Loucy (cell line): ENCODE measurements around the gene TEX36.

Experiments
- H2AFZ ChIP-seq: fragments of 200-600 bp; sonication (generic); 2 replicates; pipeline ENCODE4 v1.6.0; 2016; ENCODE audit warnings: antibody characterized with exemption, mild to moderate bottlenecking, low read length, moderate library complexity
- H3F3A ChIP-seq: fragments of 200-600 bp; 2 replicates; pipeline ENCODE4 v1.6.0; 2016; ENCODE audit warnings: antibody characterized with exemption, low read depth, mild to moderate bottlenecking
- H3K27me3 ChIP-seq: fragments of 200-600 bp; sonication (generic); 2 replicates; pipeline ENCODE4 v1.6.1; 2014; ENCODE audit warnings: low read length, mild to moderate bottlenecking; ENCODE audit not compliant: insufficient read depth, poor library complexity, severe bottlenecking
- H3K36me3 ChIP-seq: fragments of 200-600 bp; sonication (generic); 2 replicates; pipeline ENCODE4 v1.6.1; 2016; ENCODE audit warnings: low read length; ENCODE audit not compliant: insufficient read depth
- H3K4me1 ChIP-seq: fragments of 200-600 bp; sonication (generic); 2 replicates; pipeline ENCODE4 v1.5.1; 2014; ENCODE audit warnings: low read length, mild to moderate bottlenecking; ENCODE audit not compliant: insufficient read depth, poor library complexity, severe bottlenecking
- H3K4me2 ChIP-seq: fragments of 200-600 bp; sonication (generic); 2 replicates; pipeline ENCODE4 v1.6.0; 2014; ENCODE audit warnings: antibody characterized with exemption, low read length, low read depth, mild to moderate bottlenecking; ENCODE audit not compliant: poor library complexity, severe bottlenecking
- H3K4me3 ChIP-seq: fragments of 200-600 bp; sonication (generic); 2 replicates; pipeline ENCODE4 v1.5.1; 2014; ENCODE audit warnings: low read length, mild to moderate bottlenecking, mixed read lengths; ENCODE audit not compliant: poor library complexity, severe bottlenecking
- H3K79me2 ChIP-seq: fragments of 200-600 bp; sonication (generic); 2 replicates; pipeline ENCODE4 v1.6.1; 2014; ENCODE audit warnings: low read length; ENCODE audit not compliant: insufficient read depth
- H3K9ac ChIP-seq: fragments of 200-600 bp; sonication (generic); 2 replicates; pipeline ENCODE4 v1.6.0; 2014; ENCODE audit warnings: mild to moderate bottlenecking, low read depth, low read length, moderate library complexity; ENCODE audit not compliant: poor library complexity, severe bottlenecking
- H3K9me2 ChIP-seq: fragments of 200-600 bp; sonication (generic); replicated peaks from 2 replicates; pipeline ENCODE4 v1.6.1; 2016; ENCODE audit warnings: low read depth, low read length, mixed read lengths
- H3K9me3 ChIP-seq: fragments of 200-600 bp; sonication (generic); 2 replicates; pipeline ENCODE4 v1.6.1; 2014; ENCODE audit warnings: mild to moderate bottlenecking, antibody characterized with exemption, low read length, low read depth; ENCODE audit not compliant: insufficient read depth
- H4K20me1 ChIP-seq: fragments of 200-600 bp; sonication (generic); 2 replicates; pipeline ENCODE4 v1.6.0; 2014; ENCODE audit warnings: antibody characterized with exemption, low read length, mild to moderate bottlenecking; ENCODE audit not compliant: insufficient read depth, poor library complexity, severe bottlenecking
- CTCF ChIP-seq: fragments of 200-600 bp; sonication (generic); conservative IDR thresholded peaks from 2 replicates; pipeline ENCODE4 v1.5.1; 2014; ENCODE audit warnings: mild to moderate bottlenecking, antibody characterized with exemption, low read length
- EZH2phosphoT487 ChIP-seq: fragments of 200-600 bp; IDR thresholded peaks from 2 replicates; pipeline ENCODE4 v1.6.1; 2018; ENCODE audit warnings: antibody characterized with exemption, mild to moderate bottlenecking, moderate library complexity, borderline replicate concordance

Gene TEX36

GRCh38 chr10:125634606-125635005 lies 48.4 kb downstream of the TEX36 start:
- H3K4me1 ChIP-seq, result no peaks in the 10 kb centered on the region
- no peaks in the 10 kb centered on the region for H3K79me2 ChIP-seq
- H3K4me2 ChIP-seq, result no peak overlapping the region
- TF ChIP-seq EZH2phosphoT487 (no peak), CTCF (no peak)
- H4K20me1 ChIP-seq, result no peaks in the 10 kb centered on the region
- no peak overlapping the region for H3K4me3 ChIP-seq
- H3K9me3 ChIP-seq, result no peaks in the 10 kb centered on the region; the same call in 1 of the 2 replicates
- no peaks in the 10 kb centered on the region for H3K36me3 ChIP-seq
- H2AFZ ChIP-seq, result no peak overlapping the region
- no peaks in the 10 kb centered on the region for H3K27me3 ChIP-seq
- H3K9ac ChIP-seq, result no peak overlapping the region
- no peaks in the 10 kb centered on the region for H3F3A ChIP-seq
- H3K9me2 ChIP-seq, result no peaks in the 10 kb centered on the region

- Histone ChIP-seq H3K9ac (no peak overlapping the region), H2AFZ (no peak overlapping the region), H3K4me3 (no peak overlapping the region), H3K79me2 (no peaks in the 10 kb centered on the region), H3F3A (no peaks in the 10 kb centered on the region), H3K27me3 (no peaks in the 10 kb centered on the region), H4K20me1 (no peaks in the 10 kb centered on the region), H3K4me1 (no peaks in the 10 kb centered on the region), H3K9me2 (no peaks in the 10 kb centered on the region), H3K36me3 (no peaks in the 10 kb centered on the region), H3K4me2 (no peak overlapping the region), H3K9me3 (no peaks in the 10 kb centered on the region; the same call in 1 of the 2 replicates)
- no peak for TF ChIP-seq CTCF
- TF ChIP-seq EZH2phosphoT487, result no peak
Observed at GRCh38 chr10:125633517-125633999, 49.4 kb downstream of the TEX36 start.

GRCh38 chr10:125631806-125632205 lies 51.2 kb downstream of the TEX36 start:
- no peak overlapping the region for H3K4me3 ChIP-seq
- no peaks in the 10 kb centered on the region for H4K20me1 ChIP-seq
- no peaks in the 10 kb centered on the region; the same call in 1 of the 2 replicates for H3K9me3 ChIP-seq
- no peaks in the 10 kb centered on the region for H3K9me2 ChIP-seq
- H3K36me3 ChIP-seq, result no peaks in the 10 kb centered on the region
- no peak overlapping the region for H3K9ac ChIP-seq
- H3F3A ChIP-seq, result no peaks in the 10 kb centered on the region
- no peaks in the 10 kb centered on the region for H3K27me3 ChIP-seq
- no peaks in the 10 kb centered on the region for H3K79me2 ChIP-seq
- no peak overlapping the region for H2AFZ ChIP-seq
- TF ChIP-seq CTCF (no peak), EZH2phosphoT487 (no peak)
- H3K4me1 ChIP-seq, result no peaks in the 10 kb centered on the region
- H3K4me2 ChIP-seq, result no peak overlapping the region
